Endothelial cell of umbilical vein (primary cell): Measurements from ENCODE around the gene TP73. TPM values are rescaled to one million over a fixed set of nuclear protein-coding genes. Genes with fewer than 3 reads are reported as not detected.

ENCODE experiments used
- BruUV-seq: library from RNA; stranded (reverse); fragments of 400-500 nt; replicated peaks from 2 replicates; lab custom pipeline; 2021; lab: Mats Ljungman, UMichigan
- CTCF ChIA-PET: fragments of 300-600, 350-600 bp; sonication (Branson Sonifier 250); formaldehyde crosslinking; loops from one replicate; lab custom pipeline; 2021; ENCODE audit warnings: antibody characterized with exemption, inconsistent platforms; lab: Charles Lee
- POLR2A ChIA-PET: fragments of 300-600, 350-600 bp; sonication (Branson Sonifier 250); formaldehyde crosslinking; loops from one replicate; lab custom pipeline; 2021; ENCODE audit warnings: antibody characterized with exemption, inconsistent platforms; lab: Charles Lee
- DNase-seq: peaks from one replicate; pipeline ENCODE4 v3.0.0-alpha.2; 2011; ENCODE audit warnings: low read depth, low spot score
- FAIRE-seq: peaks from 2 replicates; lab custom pipeline; 2011; peaks lifted over from hg19 to GRCh38; lab: Jason Lieb, UNC
- H2AFZ ChIP-seq: 2 replicates; pipeline ENCODE4 v1.6.0; 2012; ENCODE audit warnings: low read depth, low read length, control low read depth, inconsistent platforms
- H3K27ac ChIP-seq: 2 replicates; pipeline ENCODE4 v1.5.1; 2011; ENCODE audit warnings: low read depth, mild to moderate bottlenecking, control low read depth, low read length, moderate library complexity; ENCODE audit not compliant: insufficient read depth
- H3K27me3 ChIP-seq, 2 experiments: 2 replicates each; pipeline versions ENCODE4 v1.6.0 to v1.6.1; 2011; ENCODE audit warnings: low read length in 2 of 2, mixed read lengths in 1 of 2; ENCODE audit not compliant: control insufficient read depth in 2 of 2, insufficient read depth in 2 of 2
- H3K36me3 ChIP-seq, 2 experiments: 2 replicates in 1 of 2; 3 replicates in 1 of 2; pipeline ENCODE4 v1.5.1; 2011; ENCODE audit warnings: low read length in 2 of 2, mild to moderate bottlenecking in 1 of 2, moderate library complexity in 1 of 2; ENCODE audit not compliant: control insufficient read depth in 2 of 2, insufficient read depth in 2 of 2; ENCODE audit errors: extremely low read depth in 1 of 2
- H3K4me1 ChIP-seq: 3 replicates; pipeline ENCODE4 v1.5.1; 2011; ENCODE audit warnings: mild to moderate bottlenecking, low read length; ENCODE audit not compliant: control insufficient read depth, insufficient read depth; ENCODE audit errors: extremely low read depth
- H3K4me2 ChIP-seq: 2 replicates; pipeline ENCODE4 v1.6.1; 2011; ENCODE audit warnings: low read length, control low read depth, mixed read lengths; ENCODE audit not compliant: insufficient read depth
- H3K4me3 ChIP-seq, 3 experiments: fragments of 200-600 bp in 1 of 3; sonication (generic), shearing (Covaris generic) in 1 of 3; replicated peaks in 1 of 3; 2 replicates each; pipeline ENCODE4 v1.5.1; 2011 to 2016; ENCODE audit warnings: control low read depth in 3 of 3, low read length in 3 of 3, mild to moderate bottlenecking in 2 of 3, inconsistent platforms in 1 of 3, low read depth in 1 of 3, moderate library complexity in 1 of 3; ENCODE audit not compliant: insufficient read depth in 1 of 3
- H3K79me2 ChIP-seq: 2 replicates; pipeline ENCODE4 v1.6.0; 2012; ENCODE audit warnings: low read length, inconsistent platforms; ENCODE audit not compliant: control insufficient read depth, insufficient read depth
- H3K9ac ChIP-seq: replicated peaks from 2 replicates; pipeline ENCODE3; 2011; ENCODE audit warnings: low read length, control low read depth; ENCODE audit not compliant: insufficient read depth; ENCODE audit errors: extremely low read depth
- H3K9me1 ChIP-seq: replicated peaks from 3 replicates; pipeline ENCODE4 v1.6.0; 2011; ENCODE audit warnings: mild to moderate bottlenecking, low read length; ENCODE audit not compliant: control insufficient read depth, insufficient read depth; ENCODE audit errors: extremely low read depth
- H3K9me3 ChIP-seq: replicated peaks from 2 replicates; pipeline ENCODE4 v1.5.1; 2012; ENCODE audit warnings: low read length, inconsistent platforms; ENCODE audit not compliant: control insufficient read depth, insufficient read depth
- H4K20me1 ChIP-seq: replicated peaks from 2 replicates; pipeline ENCODE3; 2011; ENCODE audit warnings: mild to moderate bottlenecking, low read length; ENCODE audit not compliant: control insufficient read depth, insufficient read depth; ENCODE audit errors: extremely low read depth
- CTCF ChIP-seq, 2 donors: IDR thresholded peaks; 1 replicate in 1 of 2; 2 replicates in 1 of 2; pipeline ENCODE4 v1.5.1; 2011; ENCODE audit warnings: low read length in 2 of 2, mild to moderate bottlenecking in 2 of 2, moderate library complexity in 2 of 2, control low read depth in 1 of 2, inconsistent platforms in 1 of 2, low read depth in 1 of 2; ENCODE audit not compliant: insufficient read depth in 1 of 2; ENCODE audit errors: extremely low read depth in 1 of 2
- EZH2 ChIP-seq: IDR thresholded peaks from 2 replicates; pipeline ENCODE4 v1.6.1; 2012; ENCODE audit warnings: borderline replicate concordance, low read depth, mild to moderate bottlenecking, moderate library complexity, low read length, inconsistent platforms; ENCODE audit not compliant: severe bottlenecking
- FOS ChIP-seq: IDR thresholded peaks from 2 replicates; pipeline ENCODE4 v1.6.1; 2011; ENCODE audit warnings: mild to moderate bottlenecking, low read length, moderate library complexity, borderline replicate concordance; ENCODE audit not compliant: insufficient read depth
- GATA2 ChIP-seq: IDR thresholded peaks from 2 replicates; pipeline ENCODE4 v1.7.0; 2011; ENCODE audit warnings: low read depth, mild to moderate bottlenecking, moderate library complexity, mixed read lengths, low read length; ENCODE audit not compliant: insufficient read length, insufficient read depth
- JUN ChIP-seq: IDR thresholded peaks from 2 replicates; pipeline ENCODE4 v1.6.1; 2011; ENCODE audit warnings: borderline replicate concordance, low read depth; ENCODE audit not compliant: insufficient read length, insufficient read depth
- MAX ChIP-seq: IDR thresholded peaks from 2 replicates; pipeline ENCODE4 v1.6.1; 2011; ENCODE audit not compliant: insufficient read depth, insufficient read length
- MYC ChIP-seq: IDR thresholded peaks from one replicate; pipeline ENCODE4 v1.6.1; 2011; ENCODE audit warnings: mild to moderate bottlenecking, low read depth, low read length
- POLR2A ChIP-seq: IDR thresholded peaks from 2 replicates; pipeline ENCODE4 v1.6.1; 2012; ENCODE audit warnings: low read depth, mild to moderate bottlenecking, control low read depth, low read length
- POLR2AphosphoS5 ChIP-seq: IDR thresholded peaks from 2 replicates; pipeline ENCODE4 v1.6.1; 2012; ENCODE audit warnings: low read depth, mild to moderate bottlenecking, control low read depth, low read length, moderate library complexity; ENCODE audit not compliant: insufficient read depth
- dilution Hi-C: fragments of 300-500 bp; cut with MboI; formaldehyde crosslinking; loops from one replicate; pipeline ENCODE4 v1.15.0; 2019; ENCODE audit warnings: low sequenced_read_pairs; ENCODE audit not compliant: extremely low pct_ligation_motif_present
- intact Hi-C: fragments of 100-400 bp; cut with micrococcal nuclease; formaldehyde crosslinking; loops from one replicate; pipeline ENCODE4 v1.10.0; 2022
- polyA plus RNA-seq, 4 experiments: library from polyadenylated mRNA; depleted of rRNA in 3 of 4; stranded (reverse) in 3 of 4; unstranded in 1 of 4; fragments of >200 nt; gene quantifications; 2 replicates each; pipeline versions ENCODE4 v1.2.1 to v1.2.3, GENCODE V29; 2011 to 2012; ENCODE audit warnings: missing spikeins in 1 of 4
- total RNA-seq: library from RNA; stranded (reverse); gene quantifications from 2 replicates; pipeline ENCODE4 v1.2.3, GENCODE V29; 2021

The TP73 gene
- total and polyA plus RNA-seq, 2 donors (not counting 3 experiments of a cell fraction or from before 2014, with no cell fraction given) = 0.03 to 0.15 TPM

GRCh38 chr1:3609769-3610526, 42.4 kb upstream of the TP73 start:
- Histone ChIP-seq H3K36me3 (no peaks in the 10 kb centered on the region), H2AFZ (no peak overlapping the region), H3K4me3 (peak overlapping the region in 1 of 3 experiments; percentile 67), H3K9me1 (no peaks in the 10 kb centered on the region), H3K79me2 (no peaks in the 10 kb centered on the region), H3K9me3 (no peaks in the 10 kb centered on the region), H3K27ac (no peak overlapping the region), H3K4me1 (peaks cover 31% of the 10 kb centered on the region), H3K27me3 (no peaks in the 10 kb centered on the region), H3K9ac (no peak overlapping the region), H3K4me2 (no peak overlapping the region), H4K20me1 (no peaks in the 10 kb centered on the region)
- BruUV-seq = no TSS peak
- intact Hi-C loops (loop anchor here (2.0 kb wide), 1 partner anchor 69 kb away; no protein-coding TSS in a partner anchor), dilution Hi-C loops (no loop called here)
- DNase-seq (no peak), FAIRE-seq (peak; percentile 8)
- ChIA-PET CTCF (interaction anchor here (0.9 to 3.8 kb wide), 3 partner anchors 9 to 157 kb away, joined by 4 to 24 read pairs (median 6); no protein-coding TSS in a partner anchor), POLR2A (interaction anchor here (1.4 kb wide), 1 partner anchor 19 kb away, joined by 3 read pairs; no protein-coding TSS in a partner anchor)
- no peak for TF ChIP-seq JUN
- TF ChIP-seq MAX = no peak
- no peak for TF ChIP-seq POLR2AphosphoS5
- TF ChIP-seq EZH2 = no peak
- TF ChIP-seq MYC = no peak
- TF ChIP-seq GATA2 = no peak
- no peak for TF ChIP-seq FOS
- TF ChIP-seq CTCF (IDR thresholded peaks at IDR 0.05; ENCODE audit: extremely low read depth in 1 of 2, insufficient read depth in 1 of 2, low read depth in 1 of 2, low read length in 2 of 2) = no peak
- TF ChIP-seq POLR2A = no peak
